SH-SY5Y (cell line): Measurements from ENCODE around the gene KLHL29.

Source experiments
- GATA2 ChIP-seq: IDR thresholded peaks from 2 replicates; pipeline ENCODE4 v1.6.1; 2011; ENCODE audit warnings: mild to moderate bottlenecking, low read depth, low read length
- GATA3 ChIP-seq: IDR thresholded peaks from 2 replicates; pipeline ENCODE4 v1.6.1; 2011; ENCODE audit warnings: low read depth, mild to moderate bottlenecking, low read length, moderate library complexity

KLHL29 gene

GRCh38 chr2:23692851-23693605 is 308.0 kb downstream of the KLHL29 start:
- TF ChIP-seq GATA2: no peak
- no peak for TF ChIP-seq GATA3

- no peak for TF ChIP-seq GATA2
- no peak for TF ChIP-seq GATA3
Observed at GRCh38 chr2:23693606-23693951, 308.6 kb downstream of the KLHL29 start.

GRCh38 chr2:23694058-23695045 is 309.4 kb downstream of the KLHL29 start:
- no peak for TF ChIP-seq GATA3
- no peak for TF ChIP-seq GATA2

- no peak for TF ChIP-seq GATA2
- no peak for TF ChIP-seq GATA3
Observed at GRCh38 chr2:23695214-23695889, 310.4 kb downstream of the KLHL29 start.

- TF ChIP-seq GATA2 (no peak), GATA3 (no peak)
Observed at GRCh38 chr2:23695890-23696751, 311.1 kb downstream of the KLHL29 start.

GRCh38 chr2:23696752-23697045 is 311.7 kb downstream of the KLHL29 start:
- no peak for TF ChIP-seq GATA3
- no peak for TF ChIP-seq GATA2

GRCh38 chr2:23697256-23698075 is 312.5 kb downstream of the KLHL29 start:
- TF ChIP-seq GATA2 (no peak), GATA3 (no peak)

GRCh38 chr2:23698116-23698693 is 313.2 kb downstream of the KLHL29 start:
- TF ChIP-seq GATA2: no peak
- no peak for TF ChIP-seq GATA3

- TF ChIP-seq GATA3: no peak
- no peak for TF ChIP-seq GATA2
Observed at GRCh38 chr2:23698721-23699579, 314.0 kb downstream of the KLHL29 start.

GRCh38 chr2:23699580-23699925 is 314.6 kb downstream of the KLHL29 start:
- TF ChIP-seq GATA2 (no peak), GATA3 (no peak)

GRCh38 chr2:23700627-23701026 is 315.6 kb downstream of the KLHL29 start:
- TF ChIP-seq GATA2 (no peak), GATA3 (no peak)

- TF ChIP-seq GATA3: no peak
- TF ChIP-seq GATA2: no peak
Observed at GRCh38 chr2:23703037-23703582, 318.1 kb downstream of the KLHL29 start.
